Measurements from ENCODE around the gene TMCO4. TPM values are rescaled to one million over a fixed set of nuclear protein-coding genes. Genes with fewer than 3 reads are reported as not detected.

TMCO4 gene
- total RNA-seq, 1 donor = 11.1 TPM

- H3K4me3 ChIP-seq (ENCODE audit: low read length) = no peak overlapping the region
- H3K4me1 ChIP-seq (ENCODE audit: insufficient read depth, low read length) = peaks cover 20% of the 10 kb centered on the region
- H3K27me3 ChIP-seq (ENCODE audit: insufficient read depth, low read length) = no peaks in the 10 kb centered on the region
- H3K9me3 ChIP-seq (ENCODE audit: low read depth, low read length) = no peaks in the 10 kb centered on the region
Observed at GRCh38 chr1:19688041-19688842, 111.5 kb downstream of the TMCO4 start.

- Histone ChIP-seq H3K4me3 (ENCODE audit: low read length) (no peak overlapping the region), H3K4me1 (ENCODE audit: insufficient read depth, low read length) (peaks cover 20% of the 10 kb centered on the region)
Observed at GRCh38 chr1:19687414-19687813, 112.3 kb downstream of the TMCO4 start.

GRCh38 chr1:19685994-19686393 is 113.7 kb downstream of the TMCO4 start:
- Histone ChIP-seq H3K9me3 (ENCODE audit: low read depth, low read length) (no peaks in the 10 kb centered on the region), H3K4me3 (ENCODE audit: low read length) (no peak overlapping the region)

More at GRCh38 chr1:19687414-19687813, 112.3 kb downstream of the TMCO4 start:
- no peaks in the 10 kb centered on the region for H3K27me3 ChIP-seq (ENCODE audit: insufficient read depth, low read length)
- H3K9me3 ChIP-seq (ENCODE audit: low read depth, low read length) = no peaks in the 10 kb centered on the region

GRCh38 chr1:19684677-19685076 is 115.0 kb downstream of the TMCO4 start:
- no peaks in the 10 kb centered on the region for H3K27me3 ChIP-seq (ENCODE audit: insufficient read depth, low read length)
- no peaks in the 10 kb centered on the region for H3K9me3 ChIP-seq (ENCODE audit: low read depth, low read length)
- H3K4me1 ChIP-seq (ENCODE audit: insufficient read depth, low read length) = peaks cover 20% of the 10 kb centered on the region
- no peak overlapping the region for H3K4me3 ChIP-seq (ENCODE audit: low read length)

More at GRCh38 chr1:19685994-19686393, 113.7 kb downstream of the TMCO4 start:
- Histone ChIP-seq H3K4me1 (ENCODE audit: insufficient read depth, low read length) (peaks cover 20% of the 10 kb centered on the region), H3K27me3 (ENCODE audit: insufficient read depth, low read length) (no peaks in the 10 kb centered on the region)

GRCh38 chr1:19683351-19683750 is 116.4 kb downstream of the TMCO4 start:
- Histone ChIP-seq H3K4me1 (ENCODE audit: insufficient read depth, low read length) (peaks cover 7% of the 10 kb centered on the region), H3K9me3 (ENCODE audit: low read depth, low read length) (no peaks in the 10 kb centered on the region), H3K27me3 (ENCODE audit: insufficient read depth, low read length) (no peaks in the 10 kb centered on the region), H3K4me3 (ENCODE audit: low read length) (no peak overlapping the region)

- peaks cover 4% of the 10 kb centered on the region for H3K4me1 ChIP-seq (ENCODE audit: insufficient read depth, low read length)
- H3K9me3 ChIP-seq (ENCODE audit: low read depth, low read length) = no peaks in the 10 kb centered on the region
- H3K27me3 ChIP-seq (ENCODE audit: insufficient read depth, low read length) = no peaks in the 10 kb centered on the region
- no peak overlapping the region for H3K4me3 ChIP-seq (ENCODE audit: low read length)
Observed at GRCh38 chr1:19682901-19683300, 116.8 kb downstream of the TMCO4 start.

- Histone ChIP-seq H3K4me1 (ENCODE audit: insufficient read depth, low read length) (no peaks in the 10 kb centered on the region), H3K27me3 (ENCODE audit: insufficient read depth, low read length) (no peaks in the 10 kb centered on the region), H3K9me3 (ENCODE audit: low read depth, low read length) (no peaks in the 10 kb centered on the region), H3K4me3 (ENCODE audit: low read length) (no peak overlapping the region)
Observed at GRCh38 chr1:19682257-19682656, 117.5 kb downstream of the TMCO4 start.

GRCh38 chr1:19680644-19681043 is 119.1 kb downstream of the TMCO4 start:
- Histone ChIP-seq H3K27me3 (ENCODE audit: insufficient read depth, low read length) (peaks cover 2% of the 10 kb centered on the region), H3K4me1 (ENCODE audit: insufficient read depth, low read length) (no peaks in the 10 kb centered on the region), H3K4me3 (ENCODE audit: low read length) (no peak overlapping the region), H3K9me3 (ENCODE audit: low read depth, low read length) (no peaks in the 10 kb centered on the region)

GRCh38 chr1:19679691-19680090 is 120.0 kb downstream of the TMCO4 start:
- Histone ChIP-seq H3K9me3 (ENCODE audit: low read depth, low read length) (no peaks in the 10 kb centered on the region), H3K4me3 (ENCODE audit: low read length) (no peak overlapping the region), H3K4me1 (ENCODE audit: insufficient read depth, low read length) (no peaks in the 10 kb centered on the region), H3K27me3 (ENCODE audit: insufficient read depth, low read length) (peaks cover 2% of the 10 kb centered on the region)

GRCh38 chr1:19678931-19679453 is 120.7 kb downstream of the TMCO4 start:
- Histone ChIP-seq H3K27me3 (ENCODE audit: insufficient read depth, low read length) (peaks cover 2% of the 10 kb centered on the region), H3K9me3 (ENCODE audit: low read depth, low read length) (no peaks in the 10 kb centered on the region), H3K4me1 (ENCODE audit: insufficient read depth, low read length) (no peaks in the 10 kb centered on the region), H3K4me3 (ENCODE audit: low read length) (no peak overlapping the region)

GRCh38 chr1:19678493-19678892 is 121.2 kb downstream of the TMCO4 start:
- Histone ChIP-seq H3K27me3 (ENCODE audit: insufficient read depth, low read length) (peaks cover 2% of the 10 kb centered on the region), H3K4me3 (ENCODE audit: low read length) (no peak overlapping the region), H3K4me1 (ENCODE audit: insufficient read depth, low read length) (no peaks in the 10 kb centered on the region), H3K9me3 (ENCODE audit: low read depth, low read length) (no peaks in the 10 kb centered on the region)

GRCh38 chr1:19676438-19676922 is 123.2 kb downstream of the TMCO4 start:
- H3K27me3 ChIP-seq (ENCODE audit: insufficient read depth, low read length) = peaks cover 2% of the 10 kb centered on the region
- no peaks in the 10 kb centered on the region for H3K4me1 ChIP-seq (ENCODE audit: insufficient read depth, low read length)
- no peak overlapping the region for H3K4me3 ChIP-seq (ENCODE audit: low read length)

GRCh38 chr1:19675797-19676196 is 123.9 kb downstream of the TMCO4 start:
- peaks cover 2% of the 10 kb centered on the region for H3K27me3 ChIP-seq (ENCODE audit: insufficient read depth, low read length)

More at GRCh38 chr1:19676438-19676922, 123.2 kb downstream of the TMCO4 start:
- no peaks in the 10 kb centered on the region for H3K9me3 ChIP-seq (ENCODE audit: low read depth, low read length)

GRCh38 chr1:19672237-19672636 is 127.5 kb downstream of the TMCO4 start:
- Histone ChIP-seq H3K9me3 (ENCODE audit: low read depth, low read length) (no peaks in the 10 kb centered on the region), H3K4me1 (ENCODE audit: insufficient read depth, low read length) (no peaks in the 10 kb centered on the region), H3K4me3 (ENCODE audit: low read length) (no peak overlapping the region), H3K27me3 (ENCODE audit: insufficient read depth, low read length) (peaks cover 2% of the 10 kb centered on the region)

More at GRCh38 chr1:19675797-19676196, 123.9 kb downstream of the TMCO4 start:
- Histone ChIP-seq H3K4me1 (ENCODE audit: insufficient read depth, low read length) (no peaks in the 10 kb centered on the region), H3K4me3 (ENCODE audit: low read length) (no peak overlapping the region), H3K9me3 (ENCODE audit: low read depth, low read length) (no peaks in the 10 kb centered on the region)

GRCh38 chr1:19670787-19671186 is 128.9 kb downstream of the TMCO4 start:
- H3K4me3 ChIP-seq (ENCODE audit: low read length) = no peak overlapping the region
- H3K27me3 ChIP-seq (ENCODE audit: insufficient read depth, low read length) = peaks cover 8% of the 10 kb centered on the region
- H3K9me3 ChIP-seq (ENCODE audit: low read depth, low read length) = no peaks in the 10 kb centered on the region
- H3K4me1 ChIP-seq (ENCODE audit: insufficient read depth, low read length) = no peaks in the 10 kb centered on the region

Data from mononuclear cell (primary cell).